Measurements from ENCODE around the gene PTPRM.

- TF ChIP-seq CSDC2 (CRISPR knock-in tag; IDR thresholded peaks at IDR 0.05) (no peak), ZFP30 (CRISPR knock-in tag; IDR thresholded peaks at IDR 0.05) (no peak), ZFP3 (CRISPR knock-in tag; IDR thresholded peaks at IDR 0.05) (no peak), CSRNP3 (CRISPR knock-in tag; IDR thresholded peaks at IDR 0.05) (no peak), PATZ1 (CRISPR knock-in tag; IDR thresholded peaks at IDR 0.05; ENCODE audit: borderline replicate concordance) (no peak), OSR1 (CRISPR knock-in tag; IDR thresholded peaks at IDR 0.05) (no peak), BACH2 (CRISPR knock-in tag; IDR thresholded peaks at IDR 0.05; ENCODE audit: borderline replicate concordance) (no peak), ZC3H10 (CRISPR knock-in tag; IDR thresholded peaks at IDR 0.05) (no peak), RARB (CRISPR knock-in tag; IDR thresholded peaks at IDR 0.05) (no peak)
These were observed 276.9 kb downstream of the PTPRM start for GRCh38 chr18:7844017-7844416.

All from SK-N-SH treated with all-trans-retinoic acid at 6 μM for 48 hours (cell line).